GM23248 (cell line): ENCODE results near the gene MTHFSD. TPM values are rescaled to one million over a fixed set of nuclear protein-coding genes. Genes with fewer than 3 reads are reported as not detected.
"Not testable (repeated sequence)": the region's sequence is repeated elsewhere in the genome, so short reads cannot be mapped to it uniquely, and the experiment has no call there.

Experiments
- DNase-seq: peaks from one replicate; pipeline ENCODE4 v3.0.0-alpha.2; 2015
- H2AFZ ChIP-seq: fragments of 200-600 bp; sonication (generic); 2 replicates; pipeline ENCODE4 v1.6.1; 2016; ENCODE audit warnings: antibody characterized with exemption
- H3F3A ChIP-seq: fragments of 200-600 bp; sonication (generic); 2 replicates; pipeline ENCODE4 v1.6.1; 2016; ENCODE audit warnings: mild to moderate bottlenecking, antibody characterized with exemption, mixed run types; ENCODE audit not compliant: insufficient read depth
- H3K27ac ChIP-seq: fragments of 200-600 bp; sonication (generic); 2 replicates; pipeline ENCODE4 v1.5.1; 2016; ENCODE audit warnings: mild to moderate bottlenecking
- H3K27me3 ChIP-seq: fragments of 200-600 bp; sonication (generic); replicated peaks from 2 replicates; pipeline ENCODE4 v1.6.1; 2016; ENCODE audit warnings: mild to moderate bottlenecking; ENCODE audit not compliant: insufficient read depth
- H3K36me3 ChIP-seq: fragments of 200-600 bp; sonication (generic); 2 replicates; pipeline ENCODE4 v1.6.1; 2016; ENCODE audit warnings: low read depth, mild to moderate bottlenecking
- H3K4me1 ChIP-seq: fragments of 200-600 bp; sonication (generic); 2 replicates; pipeline ENCODE4 v1.6.1; 2016; ENCODE audit warnings: mild to moderate bottlenecking; ENCODE audit not compliant: insufficient read depth
- H3K4me2 ChIP-seq: fragments of 200-600 bp; sonication (generic); one replicate; pipeline ENCODE4 v1.6.1; 2016; ENCODE audit warnings: mild to moderate bottlenecking; ENCODE audit not compliant: unreplicated experiment
- H3K4me3 ChIP-seq: fragments of 200-600 bp; sonication (generic); 2 replicates; pipeline ENCODE4 v1.5.1; 2016; ENCODE audit warnings: mild to moderate bottlenecking
- H3K79me2 ChIP-seq: fragments of 200-600 bp; sonication (generic); 2 replicates; pipeline ENCODE4 v1.6.1; 2016; ENCODE audit warnings: mild to moderate bottlenecking; ENCODE audit not compliant: insufficient read depth
- H3K9ac ChIP-seq: fragments of 200-600 bp; sonication (generic); 2 replicates; pipeline ENCODE4 v1.6.1; 2016; ENCODE audit warnings: mild to moderate bottlenecking
- H3K9me2 ChIP-seq: fragments of 200-600 bp; sonication (generic); 2 replicates; pipeline ENCODE4 v1.6.1; 2016; ENCODE audit warnings: mixed run types, mild to moderate bottlenecking, moderate library complexity; ENCODE audit not compliant: insufficient read depth
- H3K9me3 ChIP-seq: fragments of 200-600 bp; sonication (generic); one replicate; pipeline ENCODE4 v1.6.1; 2017; ENCODE audit warnings: low read depth
- H4K20me1 ChIP-seq: fragments of 200-600 bp; sonication (generic); 2 replicates; pipeline ENCODE4 v1.6.0; 2016; ENCODE audit not compliant: insufficient read depth
- EZH2 ChIP-seq: fragments of 200-600 bp; sonication (generic); IDR thresholded peaks from 2 replicates; pipeline ENCODE4 v1.6.1; 2018; ENCODE audit warnings: antibody characterized with exemption, mild to moderate bottlenecking; ENCODE audit not compliant: insufficient read depth, poor library complexity, severe bottlenecking
- EZH2phosphoT487 ChIP-seq: fragments of 200-600 bp; sonication (generic); IDR thresholded peaks from 2 replicates; pipeline ENCODE4 v1.6.1; 2018; ENCODE audit warnings: antibody characterized with exemption, moderate library complexity, mild to moderate bottlenecking, low read depth; ENCODE audit not compliant: insufficient read depth
- WGBS, 2 experiments: methylation state at CpG; one replicate each; pipeline ENCODE4 v1.1.6; 2015 to 2017; ENCODE audit warnings: low lambda C conversion rate in 2 of 2, low coverage in 1 of 2; ENCODE audit errors: missing lambda C conversion rate in 2 of 2; 5-methylcytosine and 5-hydroxymethylcytosine counted together
- in situ Hi-C: fragments of 300-500 bp; cut with MboI; formaldehyde crosslinking; loops from 2 replicates; pipeline ENCODE4 v1.15.0; 2020
- polyA plus RNA-seq: library from polyadenylated mRNA; unstranded; fragments of >200 nt; fragmentation: Nextera tagmentation; extraction: Ambion mirVana; gene quantifications from 2 replicates; pipeline ENCODE4 v1.2.1, GENCODE V29; 2016
- total RNA-seq: library from RNA; depleted of rRNA; stranded (reverse); fragments of >200 nt; shearing (Covaris generic); gene quantifications from 2 replicates; pipeline ENCODE4 v1.2.3, GENCODE V29; 2014

The MTHFSD gene
- total and polyA plus RNA-seq, 2 experiments from 2014 or later, result 12.9 to 14.0 TPM

- no peak for DNase-seq
- no peak overlapping the region for H3K4me3 ChIP-seq
- WGBS, 2 experiments, result 33 to 35% methylated on average over 8 of the region's 8 CpGs
- no peak overlapping the region for H2AFZ ChIP-seq
- no peaks in the 10 kb centered on the region for H3K9me2 ChIP-seq
- H3K36me3 ChIP-seq, result no peaks in the 10 kb centered on the region
- in situ Hi-C loops, result no loop called here
- peaks cover 27% of the 10 kb centered on the region for H3F3A ChIP-seq
- no peaks in the 10 kb centered on the region for H4K20me1 ChIP-seq
- TF ChIP-seq EZH2phosphoT487, result no peak
- TF ChIP-seq EZH2, result no peak
- no peak overlapping the region for H3K9ac ChIP-seq
- H3K4me2 ChIP-seq, result no peak overlapping the region
- peaks cover 31% of the 10 kb centered on the region for H3K4me1 ChIP-seq
- H3K79me2 ChIP-seq, result no peaks in the 10 kb centered on the region
- no peaks in the 10 kb centered on the region for H3K9me3 ChIP-seq
- H3K27me3 ChIP-seq, result no peaks in the 10 kb centered on the region
- no peak overlapping the region for H3K27ac ChIP-seq
Measured at GRCh38 chr16:86594721-86595120, 39.7 kb upstream of the MTHFSD start.

DNA sequence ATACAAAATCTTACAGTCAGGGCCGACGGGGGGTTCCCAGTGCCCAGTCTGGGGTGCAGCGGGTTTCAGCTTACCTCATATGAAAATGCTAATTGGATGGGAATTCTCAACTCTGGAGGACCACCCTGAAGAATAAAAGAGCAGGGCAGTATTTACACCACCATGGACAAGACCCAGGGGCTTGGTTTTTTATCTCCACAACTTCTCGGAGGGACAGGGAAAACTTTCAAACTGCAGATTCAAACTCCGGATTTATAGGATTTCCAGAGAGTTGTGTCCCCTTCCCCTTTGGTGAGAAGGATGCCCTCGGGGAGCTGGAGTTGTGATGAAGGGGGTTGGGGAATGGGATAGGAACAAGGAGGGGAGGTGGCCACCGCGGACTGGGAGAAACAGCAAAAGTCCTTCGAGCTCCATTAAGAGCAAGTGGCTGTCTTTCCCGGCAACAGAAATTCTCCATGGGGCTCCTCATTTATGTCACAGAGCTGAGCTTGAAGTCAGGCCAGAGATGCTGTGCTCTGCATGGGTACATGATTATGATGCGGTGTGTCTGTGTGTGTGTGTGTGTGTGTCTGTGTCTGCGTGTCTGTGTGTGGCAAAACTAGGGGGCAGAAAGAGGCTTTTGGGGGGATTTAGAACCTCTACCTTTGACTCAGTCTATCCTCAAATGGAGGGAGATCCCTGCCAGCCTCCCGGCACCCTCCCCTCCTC lies 39.0 kb upstream of the MTHFSD start:
- Histone ChIP-seq H3K36me3 (no peaks in the 10 kb centered on the region), H3K9me2 (no peaks in the 10 kb centered on the region), H3K4me3 (no peak overlapping the region), H3K9me3 (no peaks in the 10 kb centered on the region), H3K4me2 (no peak overlapping the region), H4K20me1 (no peaks in the 10 kb centered on the region), H3K27me3 (no peaks in the 10 kb centered on the region), H3K4me1 (peaks cover 34% of the 10 kb centered on the region), H3K79me2 (no peaks in the 10 kb centered on the region), H2AFZ (no peak overlapping the region), H3F3A (peaks cover 33% of the 10 kb centered on the region), H3K27ac (no peak overlapping the region), H3K9ac (no peak overlapping the region)
- DNase-seq, result no peak
- in situ Hi-C loops, result no loop called here
- TF ChIP-seq EZH2 (no peak), EZH2phosphoT487 (no peak)
- WGBS, 2 experiments, result 54 to 55% methylated on average over 13 of the region's 13 CpGs

GRCh38 chr16:86591270-86591669 lies 36.2 kb upstream of the MTHFSD start:
- Histone ChIP-seq H3K4me2 (no peak overlapping the region), H2AFZ (no peak overlapping the region), H3F3A (peaks cover 35% of the 10 kb centered on the region), H3K9me2 (0 out of 2 replicates have a peak, but pooled peaks cover 13% of the 10 kb centered on the region), H3K36me3 (no peaks in the 10 kb centered on the region), H3K4me1 (peaks cover 35% of the 10 kb centered on the region), H3K9ac (no peak overlapping the region), H3K9me3 (no peaks in the 10 kb centered on the region), H3K4me3 (no peak overlapping the region), H3K27ac (peak overlapping the region; percentile 83), H3K27me3 (no peaks in the 10 kb centered on the region), H4K20me1 (no peaks in the 10 kb centered on the region), H3K79me2 (no peaks in the 10 kb centered on the region)
- TF ChIP-seq EZH2phosphoT487 (no peak), EZH2 (no peak)
- in situ Hi-C loops, result no loop called here
- no peak for DNase-seq
- WGBS, 2 experiments, result 80 to 91% methylated on average over 4 of the region's 4 CpGs

DNA sequence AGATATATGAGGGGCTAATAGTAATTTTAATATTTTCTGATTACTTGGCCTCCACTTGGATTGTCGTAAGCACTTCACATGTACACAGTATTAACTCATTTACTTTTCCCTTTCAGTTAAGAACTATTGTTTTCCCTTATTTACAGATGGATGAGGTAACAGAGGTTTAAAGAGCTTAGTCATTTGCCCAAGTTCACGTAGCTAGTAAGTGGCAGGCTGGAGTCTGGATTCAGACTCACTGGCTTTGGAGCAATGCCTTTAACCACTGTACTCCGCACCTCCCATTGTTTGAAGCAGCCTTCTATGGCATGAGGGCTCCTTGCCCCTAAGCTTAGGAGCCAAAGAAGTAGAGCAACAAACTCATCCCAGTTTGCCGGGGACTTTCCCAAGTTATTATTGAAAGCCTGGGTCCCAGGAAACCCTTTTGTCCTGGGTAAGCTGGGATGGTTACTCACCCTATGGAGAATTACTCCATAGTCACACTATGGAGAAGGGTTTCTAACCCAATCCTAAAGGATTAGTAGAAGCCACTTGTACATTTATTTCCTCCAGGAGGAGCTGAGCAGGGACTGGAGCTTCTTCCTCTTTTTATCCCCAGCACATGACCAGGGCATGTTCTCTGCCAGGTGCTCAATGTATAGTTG lies 35.6 kb upstream of the MTHFSD start:
- 26 to 29% methylated on average over 4 of the region's 4 CpGs for WGBS, 2 experiments
- TF ChIP-seq EZH2 (no peak), EZH2phosphoT487 (no peak)

DNA sequence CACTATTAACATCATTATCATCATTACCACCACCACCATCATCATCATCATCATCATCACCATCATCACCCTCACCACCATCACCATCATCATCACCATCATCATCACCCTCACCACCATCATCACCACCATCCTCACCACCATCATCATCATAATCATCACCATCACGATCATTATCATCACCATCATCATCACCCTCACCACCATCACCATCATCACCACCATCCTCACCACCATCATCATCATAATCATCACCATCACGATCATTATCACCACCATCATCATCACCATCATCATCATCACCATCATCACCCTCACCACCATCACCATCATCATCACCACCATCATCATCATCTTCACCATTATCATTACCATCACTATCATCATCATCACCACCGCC lies 32.9 kb upstream of the MTHFSD start:
- not testable (repeated sequence) for H4K20me1 ChIP-seq, DNase-seq, H3K36me3 ChIP-seq, H3K27me3 ChIP-seq, H3K4me2 ChIP-seq, H3K9me3 ChIP-seq, H3K27ac ChIP-seq, H2AFZ ChIP-seq, H3K4me3 ChIP-seq, H3K9ac ChIP-seq
- in situ Hi-C loops, result loop anchor here (10.0 kb wide), 1 partner anchor 167 kb away; no protein-coding TSS in a partner anchor
- WGBS, 2 experiments, result 59 to 87% methylated on average over 3 of the region's 3 CpGs
- peaks cover 58% of the 10 kb centered on the region for H3K4me1 ChIP-seq
- H3K79me2 ChIP-seq, result peaks cover 10% of the 10 kb centered on the region
- H3K9me2 ChIP-seq, result 0 out of 2 replicates have a peak, but pooled peaks cover 13% of the 10 kb centered on the region
- H3F3A ChIP-seq, result peaks cover 57% of the 10 kb centered on the region

More for the DNA sequence above, 35.6 kb upstream of the MTHFSD start:
- in situ Hi-C loops, result no loop called here
- Histone ChIP-seq H3K27me3 (no peaks in the 10 kb centered on the region), H3K36me3 (no peaks in the 10 kb centered on the region), H3F3A (peaks cover 41% of the 10 kb centered on the region), H3K27ac (peak overlapping the region; percentile 83), H3K4me2 (peak overlapping the region; percentile 42), H3K4me1 (peaks cover 41% of the 10 kb centered on the region), H2AFZ (0 out of 2 replicates have a peak overlapping the region, but pooled peaks have one; percentile 6), H4K20me1 (no peaks in the 10 kb centered on the region), H3K79me2 (no peaks in the 10 kb centered on the region), H3K4me3 (no peak overlapping the region), H3K9me3 (no peaks in the 10 kb centered on the region), H3K9ac (peak overlapping the region; percentile 45), H3K9me2 (0 out of 2 replicates have a peak, but pooled peaks cover 13% of the 10 kb centered on the region)
- DNase-seq, result peak; percentile 95
